Central memory CD8-positive, alpha-beta T cell (primary cell): ENCODE data around the gene ITGA7.

Source experiments
- ATAC-seq: fragments of 150-1000 bp; cut with Tn5 transposase; replicated peaks from 2 replicates; pipeline ENCODE4 v1.10.0; 2022; ENCODE audit warnings: mild to moderate bottlenecking, moderate FRiP score, moderate number of reproducible peaks; ENCODE audit not compliant: poor library complexity, severe bottlenecking; ENCODE audit errors: extremely low read depth
- DNase-seq, 2 donors: peaks; one replicate each; pipeline ENCODE4 v3.0.0; 2021; ENCODE audit warnings: low spot score in 2 of 2
- H3K27ac Mint-ChIP-seq: one replicate; pipeline ENCODE4 v1.8.0; 2022; ENCODE audit warnings: low read depth, mild to moderate bottlenecking, moderate library complexity, mixed read lengths
- H3K27me3 Mint-ChIP-seq: one replicate; pipeline ENCODE4 v1.8.0; 2022; ENCODE audit warnings: mixed read lengths
- H3K36me3 Mint-ChIP-seq: one replicate; pipeline ENCODE4 v1.8.0; 2022; ENCODE audit warnings: mild to moderate bottlenecking, moderate library complexity, mixed read lengths; ENCODE audit not compliant: insufficient read depth
- H3K4me1 Mint-ChIP-seq: one replicate; pipeline ENCODE4 v1.8.0; 2022; ENCODE audit warnings: mixed read lengths
- H3K4me3 Mint-ChIP-seq: one replicate; pipeline ENCODE4 v1.8.0; 2022; ENCODE audit warnings: mild to moderate bottlenecking, moderate library complexity, mixed read lengths
- H3K9me3 Mint-ChIP-seq: one replicate; pipeline ENCODE4 v1.8.0; 2022; ENCODE audit warnings: mixed read lengths

ITGA7 gene

DNA sequence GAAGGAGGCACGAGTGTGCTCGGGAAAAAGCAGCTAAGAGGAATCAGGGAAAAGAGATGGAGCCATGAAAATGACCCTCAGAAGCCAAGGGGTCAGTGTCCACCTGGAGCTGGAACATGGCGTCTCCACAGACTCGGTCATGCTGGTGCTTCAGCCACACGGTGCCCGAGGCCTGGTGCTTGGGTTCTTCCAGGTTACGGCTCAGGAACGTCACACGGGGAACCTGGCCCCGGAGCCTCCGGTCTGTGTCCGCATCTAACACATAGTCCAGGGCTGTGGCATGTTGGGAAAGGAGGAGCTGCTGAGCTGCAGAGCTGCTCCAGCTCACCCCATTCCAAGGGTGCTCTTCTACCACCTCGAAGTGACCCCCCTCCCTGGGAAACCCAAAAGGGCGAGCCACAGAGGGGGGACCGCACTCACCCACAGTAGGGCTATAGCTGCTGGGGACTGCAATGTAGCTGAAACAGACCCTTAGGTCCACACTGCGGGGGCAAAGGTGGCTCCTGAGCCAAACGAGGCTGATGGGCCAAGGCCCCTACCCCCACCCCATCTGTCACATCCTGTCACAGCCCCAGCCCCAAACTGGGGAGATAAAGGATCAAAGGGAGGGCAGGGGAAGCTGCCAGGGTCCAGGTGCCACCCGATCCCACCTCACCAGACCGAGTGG lies 10.8 kb downstream of the ITGA7 start:
- Mint-ChIP-seq H3K4me3 (no peak overlapping the region), H3K9me3 (no peaks in the 10 kb centered on the region), H3K4me1 (no peaks in the 10 kb centered on the region), H3K27me3 (peaks cover 24% of the 10 kb centered on the region), H3K36me3 (no peaks in the 10 kb centered on the region), H3K27ac (no peak overlapping the region)
- no peak for ATAC-seq
- DNase-seq, result no peak

- no peak for ATAC-seq
Measured at GRCh38 chr12:55696141-55696540, 11.6 kb downstream of the ITGA7 start.

DNA sequence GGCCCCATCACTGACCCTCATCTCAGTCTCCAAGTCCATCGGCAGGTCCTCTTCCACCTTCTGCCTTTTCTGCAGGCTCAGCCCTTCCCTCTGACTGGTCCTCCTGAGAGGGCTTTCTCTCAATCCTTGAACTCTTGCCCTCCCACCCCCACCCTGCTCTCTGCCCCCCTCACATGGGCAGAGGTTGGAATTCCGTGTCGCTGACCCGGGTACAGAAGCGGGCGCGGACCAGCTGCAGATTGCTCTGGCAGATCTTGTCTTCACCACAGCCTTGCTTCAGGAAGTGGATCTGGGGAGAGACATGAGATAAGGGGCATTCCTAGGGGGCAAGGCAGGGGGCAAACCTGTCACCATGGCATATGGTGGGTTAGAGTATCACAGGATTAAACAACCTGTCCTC lies 12.4 kb downstream of the ITGA7 start:
- peaks cover 24% of the 10 kb centered on the region for H3K27me3 Mint-ChIP-seq
- ATAC-seq, result no peak

More at GRCh38 chr12:55696141-55696540, 11.6 kb downstream of the ITGA7 start:
- H3K27ac Mint-ChIP-seq, result no peak overlapping the region
- no peaks in the 10 kb centered on the region for H3K9me3 Mint-ChIP-seq
- no peaks in the 10 kb centered on the region for H3K36me3 Mint-ChIP-seq
- DNase-seq, result no peak
- H3K4me3 Mint-ChIP-seq, result no peak overlapping the region
- peaks cover 24% of the 10 kb centered on the region for H3K27me3 Mint-ChIP-seq
- H3K4me1 Mint-ChIP-seq, result no peaks in the 10 kb centered on the region

GRCh38 chr12:55694651-55695050 lies 13.1 kb downstream of the ITGA7 start:
- no peaks in the 10 kb centered on the region for H3K36me3 Mint-ChIP-seq
- DNase-seq (no peak), ATAC-seq (no peak)
- H3K4me1 Mint-ChIP-seq, result no peaks in the 10 kb centered on the region
- H3K27me3 Mint-ChIP-seq, result peaks cover 24% of the 10 kb centered on the region
- no peak overlapping the region for H3K27ac Mint-ChIP-seq
- H3K4me3 Mint-ChIP-seq, result no peak overlapping the region
- H3K9me3 Mint-ChIP-seq, result no peaks in the 10 kb centered on the region

More for the DNA sequence above, 12.4 kb downstream of the ITGA7 start:
- Mint-ChIP-seq H3K36me3 (no peaks in the 10 kb centered on the region), H3K27ac (no peak overlapping the region), H3K4me3 (no peak overlapping the region), H3K9me3 (no peaks in the 10 kb centered on the region), H3K4me1 (no peaks in the 10 kb centered on the region)
- DNase-seq, result no peak

DNA sequence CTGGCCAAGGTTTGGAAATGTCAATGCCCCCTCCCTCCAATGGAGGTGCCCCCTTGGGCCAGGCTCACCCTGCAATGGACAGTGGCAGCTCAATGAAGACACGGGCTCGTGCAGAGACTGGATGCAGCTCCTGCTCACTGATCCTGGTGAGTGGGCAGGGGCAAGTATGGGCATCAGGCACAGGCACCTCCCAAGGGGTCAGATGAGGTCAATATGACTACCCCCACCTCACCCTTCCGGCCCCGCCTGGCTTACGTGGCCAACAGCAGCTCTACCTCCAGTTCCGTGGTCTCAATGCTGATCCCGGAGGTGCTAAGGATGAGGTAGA lies 13.6 kb downstream of the ITGA7 start:
- no peaks in the 10 kb centered on the region for H3K36me3 Mint-ChIP-seq
- ATAC-seq (no peak), DNase-seq (no peak)
- H3K27ac Mint-ChIP-seq, result no peak overlapping the region
- peaks cover 24% of the 10 kb centered on the region for H3K27me3 Mint-ChIP-seq
- H3K4me3 Mint-ChIP-seq, result no peak overlapping the region
- H3K4me1 Mint-ChIP-seq, result no peaks in the 10 kb centered on the region
- H3K9me3 Mint-ChIP-seq, result no peaks in the 10 kb centered on the region

DNA sequence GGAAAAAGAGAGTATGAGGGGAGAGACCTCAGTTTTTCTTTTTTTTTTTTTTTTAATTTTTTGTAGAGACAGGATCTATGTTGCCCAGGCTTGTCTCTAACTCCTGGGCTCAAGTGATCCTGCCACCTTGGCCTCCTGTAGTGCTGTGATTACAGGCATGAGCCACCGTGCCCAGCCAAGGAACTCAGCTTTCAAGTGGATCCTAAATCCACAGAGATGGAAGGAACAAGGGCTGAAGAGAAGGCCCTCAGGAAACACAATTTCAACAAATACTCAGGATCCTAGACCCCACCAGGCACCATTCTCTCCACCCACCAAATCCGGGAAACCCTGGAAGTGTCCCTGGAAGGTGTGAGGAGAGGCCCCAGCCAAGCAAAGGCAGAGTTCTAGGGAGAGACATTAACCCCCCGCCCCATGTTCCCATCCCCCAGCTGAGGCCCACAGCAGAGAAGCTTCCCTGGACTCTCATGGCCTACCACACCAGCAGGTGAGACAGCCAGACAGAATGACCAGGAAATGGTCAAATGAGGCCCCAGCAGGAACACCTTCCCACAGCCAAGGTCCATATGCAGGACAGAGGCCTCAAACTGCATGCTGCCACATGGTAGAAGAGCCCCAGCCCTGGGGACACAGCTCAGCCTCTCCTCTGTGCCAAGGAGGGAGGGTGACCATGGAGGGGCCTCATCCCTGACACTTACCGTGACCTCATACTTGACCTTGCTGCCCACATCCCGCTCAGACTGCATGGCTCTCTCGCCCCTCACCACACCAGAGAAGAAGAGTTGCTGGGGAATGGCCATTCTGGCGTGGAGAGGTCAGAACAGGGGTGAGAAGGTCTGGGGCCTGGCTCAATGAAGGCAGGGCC lies 14.1 kb downstream of the ITGA7 start:
- no peak for DNase-seq
- no peaks in the 10 kb centered on the region for H3K36me3 Mint-ChIP-seq
- peaks cover 24% of the 10 kb centered on the region for H3K27me3 Mint-ChIP-seq
- no peak overlapping the region for H3K4me3 Mint-ChIP-seq
- ATAC-seq, result no peak
- H3K27ac Mint-ChIP-seq, result no peak overlapping the region
- H3K4me1 Mint-ChIP-seq, result no peaks in the 10 kb centered on the region
- H3K9me3 Mint-ChIP-seq, result no peaks in the 10 kb centered on the region

DNA sequence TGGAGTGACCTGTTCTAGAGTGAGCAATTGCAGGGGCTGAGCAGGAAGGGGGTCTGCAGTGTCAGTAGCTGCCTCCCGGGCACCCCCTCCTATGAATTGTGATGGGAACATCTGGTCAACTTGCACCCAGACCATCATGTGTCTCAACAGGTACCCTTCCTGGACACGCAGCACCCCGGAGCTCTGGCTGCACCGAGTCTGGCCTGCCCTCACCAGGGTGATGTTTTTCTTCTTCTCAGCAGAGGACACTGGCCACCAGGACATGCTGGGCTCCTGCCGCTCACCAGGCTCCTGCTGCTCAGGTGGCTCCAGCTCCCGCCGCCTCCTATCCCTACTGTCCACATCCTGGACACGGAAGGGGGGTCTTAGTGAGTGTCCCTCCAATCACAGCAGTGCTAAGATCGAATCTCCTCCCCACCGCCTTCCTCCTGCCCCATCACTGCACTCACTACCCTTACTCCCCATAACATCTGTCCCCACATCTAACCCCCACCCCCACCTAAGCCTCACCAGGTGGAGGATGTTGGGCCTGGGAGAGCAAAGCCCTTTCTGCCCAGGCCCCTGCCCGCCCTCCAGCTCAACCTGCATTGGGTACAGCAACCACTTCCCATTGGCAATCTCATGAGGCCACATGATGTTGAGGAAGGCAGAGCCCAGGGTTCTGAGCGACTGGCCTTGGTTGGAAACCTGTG lies 14.9 kb downstream of the ITGA7 start:
- ATAC-seq (no peak), DNase-seq (no peak)
- peaks cover 20% of the 10 kb centered on the region for H3K27me3 Mint-ChIP-seq
- H3K9me3 Mint-ChIP-seq, result no peaks in the 10 kb centered on the region
- H3K36me3 Mint-ChIP-seq, result no peaks in the 10 kb centered on the region
- no peak overlapping the region for H3K4me3 Mint-ChIP-seq
- H3K4me1 Mint-ChIP-seq, result no peaks in the 10 kb centered on the region
- H3K27ac Mint-ChIP-seq, result no peak overlapping the region

DNA sequence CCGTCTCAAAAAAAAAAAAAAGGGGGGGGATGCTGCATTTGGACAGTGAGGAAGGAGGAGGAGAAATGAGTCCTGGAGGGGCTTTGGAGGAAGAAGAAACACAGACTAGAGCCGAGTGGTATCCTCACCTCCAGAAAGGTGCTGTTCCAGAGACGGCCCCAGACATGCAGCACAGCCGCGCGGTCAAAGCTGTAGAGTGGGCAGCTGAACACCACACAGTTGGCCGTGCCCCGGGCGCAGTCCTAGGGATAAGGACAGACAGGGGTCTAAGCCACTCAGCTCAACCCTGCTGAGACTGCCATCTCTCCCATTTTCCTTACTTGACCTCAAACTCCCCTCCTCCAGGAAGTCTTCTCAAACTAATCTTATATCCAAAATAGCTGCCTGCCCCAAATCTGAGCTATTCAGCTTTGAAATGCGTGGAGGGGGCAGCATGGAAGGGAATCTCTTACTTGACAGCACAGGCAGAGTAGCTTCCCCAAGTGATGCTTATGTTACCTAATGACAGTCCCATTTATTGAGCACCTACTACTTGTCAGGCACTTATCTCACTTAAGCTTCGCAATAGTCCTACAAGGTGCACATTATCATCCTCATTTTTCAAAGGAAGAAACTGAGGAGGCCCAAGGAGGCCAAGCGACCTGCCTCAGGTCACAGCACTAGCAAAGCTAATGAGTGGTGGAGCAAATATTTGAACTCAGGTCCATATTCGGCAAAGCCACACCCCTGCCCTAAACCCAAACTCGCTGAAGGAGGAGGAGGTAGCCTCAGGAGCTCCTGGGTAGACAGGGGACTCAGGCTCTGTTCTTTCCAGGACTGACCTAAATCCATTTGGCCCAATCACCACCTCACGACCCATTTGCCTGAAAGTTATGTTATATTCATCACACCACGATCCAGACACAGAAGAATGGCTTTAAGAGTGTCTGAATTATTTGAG lies 18.7 kb downstream of the ITGA7 start:
- H3K4me3 Mint-ChIP-seq, result no peak overlapping the region
- ATAC-seq (no peak), DNase-seq (no peak)
- H3K4me1 Mint-ChIP-seq, result no peaks in the 10 kb centered on the region
- peaks cover 3% of the 10 kb centered on the region for H3K36me3 Mint-ChIP-seq
- H3K27me3 Mint-ChIP-seq, result peaks cover 18% of the 10 kb centered on the region
- no peak overlapping the region for H3K27ac Mint-ChIP-seq
- no peaks in the 10 kb centered on the region for H3K9me3 Mint-ChIP-seq

DNA sequence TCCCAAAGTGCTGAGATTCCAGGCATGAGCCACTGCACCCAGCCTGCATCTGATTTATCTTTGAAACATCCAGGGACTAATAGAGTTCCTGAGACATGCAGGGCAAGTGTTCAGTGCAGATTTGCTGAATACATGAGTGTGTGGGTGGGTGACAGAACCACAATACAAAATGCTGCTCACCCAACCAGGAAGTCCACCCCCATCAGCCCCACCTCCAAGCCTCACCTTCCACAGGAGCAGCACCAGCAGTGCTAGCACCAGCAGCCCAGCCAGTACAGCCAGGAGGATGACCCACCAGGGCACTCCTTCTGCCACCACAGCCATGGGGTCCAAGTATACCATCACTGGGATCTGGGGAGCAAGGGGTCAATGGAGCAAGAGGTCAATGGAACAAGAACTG lies 20.0 kb downstream of the ITGA7 start:
- Mint-ChIP-seq H3K27me3 (peaks cover 23% of the 10 kb centered on the region), H3K9me3 (no peaks in the 10 kb centered on the region), H3K36me3 (peaks cover 3% of the 10 kb centered on the region), H3K4me1 (no peaks in the 10 kb centered on the region), H3K4me3 (no peak overlapping the region), H3K27ac (peak overlapping the region; percentile 29)
- DNase-seq (no peak), ATAC-seq (no peak)

GRCh38 chr12:55686366-55687010 lies 21.2 kb downstream of the ITGA7 start:
- peaks cover 32% of the 10 kb centered on the region for H3K27me3 Mint-ChIP-seq
- ATAC-seq (no peak), DNase-seq (no peak)
- no peak overlapping the region for H3K4me3 Mint-ChIP-seq
- peaks cover 3% of the 10 kb centered on the region for H3K36me3 Mint-ChIP-seq
- no peak overlapping the region for H3K27ac Mint-ChIP-seq
- no peaks in the 10 kb centered on the region for H3K9me3 Mint-ChIP-seq
- peaks cover 4% of the 10 kb centered on the region for H3K4me1 Mint-ChIP-seq

DNA sequence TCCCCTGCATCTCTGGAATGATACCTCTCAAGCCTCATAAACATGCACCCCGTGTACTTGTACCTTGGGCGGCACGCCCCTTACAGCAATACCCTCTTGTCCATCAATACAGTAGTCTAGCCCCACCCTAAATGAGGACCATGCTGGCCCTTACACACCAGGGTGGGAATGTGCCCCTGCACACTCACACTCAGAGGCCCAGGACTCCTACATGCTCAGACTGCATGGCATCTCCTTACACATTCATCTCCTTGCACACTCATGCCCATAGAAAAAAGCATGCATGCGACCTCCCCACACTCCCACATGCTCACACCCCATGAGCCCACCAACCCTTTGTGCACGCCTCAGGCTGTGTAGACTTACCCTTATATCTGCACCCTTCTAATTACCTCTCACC lies 22.0 kb downstream of the ITGA7 start:
- ATAC-seq, result no peak
- Mint-ChIP-seq H3K27ac (no peak overlapping the region), H3K4me1 (peaks cover 12% of the 10 kb centered on the region), H3K27me3 (peaks cover 40% of the 10 kb centered on the region), H3K9me3 (no peaks in the 10 kb centered on the region), H3K4me3 (no peak overlapping the region), H3K36me3 (peaks cover 3% of the 10 kb centered on the region)
- no peak for DNase-seq
